HepG2 (cell line): ENCODE measurements around the gene SLC50A1. TPM values are rescaled to one million over a fixed set of nuclear protein-coding genes. Genes with fewer than 3 reads are reported as not detected.

Experiments used
- CERS6 ChIP-seq: sonication (generic); formaldehyde crosslinking; IDR thresholded peaks from 2 replicates; pipeline ENCODE4 v1.5.0; 2020; ENCODE audit warnings: missing genetic modification reagents
- DRAP1 ChIP-seq: IDR thresholded peaks from 2 replicates; pipeline ENCODE4 v1.6.1; 2016; ENCODE audit warnings: missing genetic modification reagents, missing compliant biosample characterization
- EP300 ChIP-seq, 3 experiments: sonication (generic) in 1 of 3; formaldehyde crosslinking in 1 of 3; IDR thresholded peaks; 2 replicates each; pipeline versions ENCODE4 v1.5.1 to v1.6.1; 2011 to 2020; ENCODE audit warnings: low read depth in 2 of 3, low read length in 2 of 3, borderline replicate concordance in 1 of 3, improper control_type of control experiment in 1 of 3, mild to moderate bottlenecking in 1 of 3, missing genetic modification reagents in 1 of 3, moderate library complexity in 1 of 3
- ESRRA ChIP-seq: sonication (generic); formaldehyde crosslinking; IDR thresholded peaks from 2 replicates; pipeline ENCODE4 v1.5.1; 2020; ENCODE audit warnings: mild to moderate bottlenecking, low read depth, missing genetic modification reagents
- FOXA3 ChIP-seq: IDR thresholded peaks from 2 replicates; pipeline ENCODE4 v1.6.1; 2016; ENCODE audit warnings: missing genetic modification reagents, missing compliant biosample characterization
- FOXO1 ChIP-seq: sonication (generic); formaldehyde crosslinking; IDR thresholded peaks from 2 replicates; pipeline ENCODE4 v1.4.0; 2020; ENCODE audit warnings: missing genetic modification reagents
- GTF2F1 ChIP-seq: fragments of 150-350 bp; IDR thresholded peaks from 2 replicates; pipeline ENCODE4 v1.6.1; 2014; ENCODE audit warnings: low read length
- PAWR ChIP-seq: sonication (generic); formaldehyde crosslinking; IDR thresholded peaks from 2 replicates; pipeline ENCODE4 v1.4.0; 2020; ENCODE audit warnings: missing genetic modification reagents, mild to moderate bottlenecking, borderline replicate concordance
- POLR2A ChIP-seq, 2 experiments: IDR thresholded peaks; 2 replicates each; pipeline ENCODE4 v1.6.1; 2011; ENCODE audit warnings: low read depth in 2 of 2, low read length in 2 of 2, mild to moderate bottlenecking in 1 of 2, moderate library complexity in 1 of 2; ENCODE audit not compliant: insufficient read depth in 1 of 2
- RAD21 ChIP-seq: fragments of 450-650 bp; formaldehyde crosslinking; IDR thresholded peaks from 2 replicates; pipeline ENCODE4 v1.5.0; 2020; ENCODE audit warnings: mild to moderate bottlenecking
- SETDB1 ChIP-seq: sonication (generic); formaldehyde crosslinking; IDR thresholded peaks from 2 replicates; pipeline ENCODE4 v1.5.1; 2020; ENCODE audit warnings: missing genetic modification reagents, mild to moderate bottlenecking, borderline replicate concordance
- SOX5 ChIP-seq: IDR thresholded peaks from 2 replicates; pipeline ENCODE4 v1.6.1; 2016; ENCODE audit warnings: borderline replicate concordance
- TAF1 ChIP-seq: sonication (generic); formaldehyde crosslinking; IDR thresholded peaks from 2 replicates; pipeline ENCODE4 v1.4.0; 2020; ENCODE audit warnings: missing genetic modification reagents
- TRIM24 ChIP-seq: sonication (generic); formaldehyde crosslinking; IDR thresholded peaks from 2 replicates; pipeline ENCODE4 v1.8.0; 2022; ENCODE audit warnings: mild to moderate bottlenecking, missing genetic modification reagents
- ZC3H13 ChIP-seq: sonication (generic); formaldehyde crosslinking; IDR thresholded peaks from 2 replicates; pipeline ENCODE4 v1.8.1; 2023; ENCODE audit warnings: mild to moderate bottlenecking, missing genetic modification reagents, moderate library complexity
- ZFP36L1 ChIP-seq: sonication (generic); formaldehyde crosslinking; IDR thresholded peaks from 2 replicates; pipeline ENCODE4 v1.8.0; 2022; ENCODE audit warnings: mild to moderate bottlenecking, missing genetic modification reagents, moderate library complexity
- ZNF121 ChIP-seq: sonication (generic); formaldehyde crosslinking; IDR thresholded peaks from 2 replicates; pipeline ENCODE4 v1.5.0; 2020; ENCODE audit warnings: mild to moderate bottlenecking, missing genetic modification reagents
- ZNF607 ChIP-seq: sonication (generic); formaldehyde crosslinking; IDR thresholded peaks from 2 replicates; pipeline ENCODE4 v1.5.1; 2020; ENCODE audit warnings: missing genetic modification reagents, mild to moderate bottlenecking, borderline replicate concordance
- ZNF629 ChIP-seq: sonication (generic); formaldehyde crosslinking; conservative IDR thresholded peaks from 2 replicates; pipeline ENCODE4 v1.5.0; 2020; ENCODE audit warnings: missing genetic modification reagents
- ZNF747 ChIP-seq: sonication (generic); formaldehyde crosslinking; IDR thresholded peaks from 2 replicates; pipeline ENCODE4 v1.8.1; 2023; ENCODE audit warnings: missing genetic modification reagents, mild to moderate bottlenecking, borderline replicate concordance
- polyA plus RNA-seq, 8 experiments: library from polyadenylated mRNA; depleted of rRNA in 3 of 8; stranded (reverse) in 7 of 8; unstranded in 1 of 8; fragments of >200 nt; fragmentation: Illumina TruSeq in 4 of 8; extraction: Trizol in 4 of 8; gene quantifications; 2 replicates each; pipeline versions ENCODE4 v1.2.1 to v1.2.3, GENCODE V29; 2011 to 2016; ENCODE audit warnings: low read depth in 4 of 8, missing spikeins in 1 of 8, mixed read lengths in 1 of 8; ENCODE audit not compliant: insufficient read depth in 1 of 8
- total RNA-seq, 5 experiments: library from RNA; depleted of rRNA; stranded (reverse); fragments of >200 nt; fragmentation: Illumina TruSeq; extraction: Trizol; gene quantifications; 2 replicates each; pipeline ENCODE4 v1.2.3, GENCODE V29; 2016; ENCODE audit warnings: low read depth in 1 of 5
- TF ChIP-seq, protein P1 (sequence below): sonication (generic); formaldehyde crosslinking; IDR thresholded peaks from 2 replicates; pipeline ENCODE4 v1.4.0; 2020; ENCODE audit warnings: missing genetic modification reagents, borderline replicate concordance
- TF ChIP-seq, protein P2 (sequence below): sonication (generic); formaldehyde crosslinking; conservative IDR thresholded peaks from 2 replicates; pipeline ENCODE4 v1.8.1; 2023; ENCODE audit warnings: missing genetic modification reagents

The SLC50A1 gene
- total and polyA plus RNA-seq, 2 of the 13 experiments (the other 11 are each of a cell fraction or from before 2014, with no cell fraction given): 22.5 to 46.8 TPM

- TF ChIP-seq ZC3H13 (no peak), ZNF629 (CRISPR knock-in tag) (no peak), EP300 (IDR thresholded peaks at IDR 0.05; ENCODE audit: low read depth in 2 of 2, low read length in 2 of 2) (peak; percentile 49 to 78; a peak in 3 of 4 replicates), EP300 (CRISPR knock-in tag; IDR thresholded peaks at IDR 0.05; ENCODE audit: borderline replicate concordance) (0 out of 2 replicates have a peak, but pooled peaks have one; percentile 42), SETDB1 (CRISPR knock-in tag) (no peak), ESRRA (CRISPR knock-in tag) (no peak), ZFP36L1 (CRISPR knock-in tag) (no peak), FOXO1 (CRISPR knock-in tag) (peak; percentile 30; the same call in 1 of the 2 replicates), RAD21 (CRISPR knock-in tag) (no peak), FOXA3 (peak; percentile 63; the same call in 1 of the 2 replicates), PAWR (no peak), ZNF747 (no peak), DRAP1 (CRISPR knock-in tag) (0 out of 2 replicates have a peak, but pooled peaks have one; percentile 13), GTF2F1 (no peak), ZNF121 (no peak; the same call in 1 of the 2 replicates), SOX5 (CRISPR knock-in tag) (peak; percentile 67; the same call in 1 of the 2 replicates), TRIM24 (CRISPR knock-in tag) (0 out of 2 replicates have a peak, but pooled peaks have one; percentile 36), CERS6 (CRISPR knock-in tag) (no peak), ZNF607 (CRISPR knock-in tag) (peak; percentile 47; the same call in 1 of the 2 replicates), TAF1 (CRISPR knock-in tag) (peak; percentile 41; the same call in 1 of the 2 replicates), POLR2A (IDR thresholded peaks at IDR 0.05; ENCODE audit: insufficient read depth in 1 of 2, low read depth in 2 of 2, low read length in 2 of 2) (peak in 1 of 2 experiments; percentile 42; a peak in 1 of 4 replicates)
- TF ChIP-seq, protein P1, sequence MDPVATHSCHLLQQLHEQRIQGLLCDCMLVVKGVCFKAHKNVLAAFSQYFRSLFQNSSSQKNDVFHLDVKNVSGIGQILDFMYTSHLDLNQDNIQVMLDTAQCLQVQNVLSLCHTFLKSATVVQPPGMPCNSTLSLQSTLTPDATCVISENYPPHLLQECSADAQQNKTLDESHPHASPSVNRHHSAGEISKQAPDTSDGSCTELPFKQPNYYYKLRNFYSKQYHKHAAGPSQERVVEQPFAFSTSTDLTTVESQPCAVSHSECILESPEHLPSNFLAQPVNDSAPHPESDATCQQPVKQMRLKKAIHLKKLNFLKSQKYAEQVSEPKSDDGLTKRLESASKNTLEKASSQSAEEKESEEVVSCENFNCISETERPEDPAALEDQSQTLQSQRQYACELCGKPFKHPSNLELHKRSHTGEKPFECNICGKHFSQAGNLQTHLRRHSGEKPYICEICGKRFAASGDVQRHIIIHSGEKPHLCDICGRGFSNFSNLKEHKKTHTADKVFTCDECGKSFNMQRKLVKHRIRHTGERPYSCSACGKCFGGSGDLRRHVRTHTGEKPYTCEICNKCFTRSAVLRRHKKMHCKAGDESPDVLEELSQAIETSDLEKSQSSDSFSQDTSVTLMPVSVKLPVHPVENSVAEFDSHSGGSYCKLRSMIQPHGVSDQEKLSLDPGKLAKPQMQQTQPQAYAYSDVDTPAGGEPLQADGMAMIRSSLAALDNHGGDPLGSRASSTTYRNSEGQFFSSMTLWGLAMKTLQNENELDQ (CRISPR knock-in tag): no peak
- TF ChIP-seq, protein P2, sequence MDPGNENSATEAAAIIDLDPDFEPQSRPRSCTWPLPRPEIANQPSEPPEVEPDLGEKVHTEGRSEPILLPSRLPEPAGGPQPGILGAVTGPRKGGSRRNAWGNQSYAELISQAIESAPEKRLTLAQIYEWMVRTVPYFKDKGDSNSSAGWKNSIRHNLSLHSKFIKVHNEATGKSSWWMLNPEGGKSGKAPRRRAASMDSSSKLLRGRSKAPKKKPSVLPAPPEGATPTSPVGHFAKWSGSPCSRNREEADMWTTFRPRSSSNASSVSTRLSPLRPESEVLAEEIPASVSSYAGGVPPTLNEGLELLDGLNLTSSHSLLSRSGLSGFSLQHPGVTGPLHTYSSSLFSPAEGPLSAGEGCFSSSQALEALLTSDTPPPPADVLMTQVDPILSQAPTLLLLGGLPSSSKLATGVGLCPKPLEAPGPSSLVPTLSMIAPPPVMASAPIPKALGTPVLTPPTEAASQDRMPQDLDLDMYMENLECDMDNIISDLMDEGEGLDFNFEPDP (CRISPR knock-in tag): no peak
These were observed 28.1 kb upstream of the SLC50A1 start (continued) for GRCh38 chr1:155107309-155108264.
